ENCODE results near the gene ADAMTS5. TPM values are rescaled to one million over a fixed set of nuclear protein-coding genes. Genes with fewer than 3 reads are reported as not detected.

Gene ADAMTS5
- polyA plus RNA-seq, 1 donor (not counting 4 experiments of a cell fraction or from before 2014, with no cell fraction given): 0.01 TPM

- no peak overlapping the region for H3K27ac ChIP-seq (ENCODE audit: control insufficient read depth, insufficient read depth, low read length)
- H3K79me2 ChIP-seq (ENCODE audit: control insufficient read depth, insufficient read depth, low read length): no peaks in the 10 kb centered on the region
- no peak overlapping the region for H2AFZ ChIP-seq (ENCODE audit: control insufficient read depth, low read length)
- H3K36me3 ChIP-seq (ENCODE audit: control insufficient read depth in 2 of 2, extremely low read depth in 1 of 2, insufficient read depth in 2 of 2, low read length in 2 of 2): no peaks in the 10 kb centered on the region
- H3K4me2 ChIP-seq (ENCODE audit: control insufficient read depth, extremely low read depth, insufficient read depth, low read depth, low read length): no peak overlapping the region
- no peaks in the 10 kb centered on the region for H3K27me3 ChIP-seq (ENCODE audit: control insufficient read depth, extremely low read depth, insufficient read depth, low read length)
- H3K4me1 ChIP-seq (ENCODE audit: control insufficient read depth, extremely low read depth, insufficient read depth, low read length): no peaks in the 10 kb centered on the region
- no peaks in the 10 kb centered on the region for H3K9me1 ChIP-seq (ENCODE audit: control insufficient read depth, extremely low read depth, insufficient read depth, low read length)
- TF ChIP-seq CTCF (optimal IDR thresholded peaks at IDR 0.05 in 1 of 3, IDR thresholded peaks at IDR 0.05 in 1 of 3, conservative IDR thresholded peaks at IDR 0.05 in 1 of 3; ENCODE audit: extremely low read depth in 1 of 3, insufficient read depth in 2 of 3, low read length in 3 of 3) (no peak), EZH2 (IDR thresholded peaks at IDR 0.05; ENCODE audit: low read length) (no peak)
- no peaks in the 10 kb centered on the region for H3K9me3 ChIP-seq (ENCODE audit: control insufficient read depth, low read depth, low read length)
- H3K9ac ChIP-seq (ENCODE audit: control insufficient read depth, extremely low read depth, insufficient read depth, low read length): no peak overlapping the region
- dilution Hi-C loops (cut with MboI; ENCODE audit: extremely low pct_ligation_motif_present, low sequenced_read_pairs): no loop called here
- DNase-seq (ENCODE audit: low read depth, low spot score): no peak
- H4K20me1 ChIP-seq (ENCODE audit: control insufficient read depth, extremely low read depth, insufficient read depth, low read length): no peaks in the 10 kb centered on the region
- H3K4me3 ChIP-seq (ENCODE audit: control insufficient read depth in 2 of 3, extremely low read depth in 1 of 3, insufficient read depth in 2 of 3, low read depth in 1 of 3, low read length in 3 of 3): no peak overlapping the region
- FAIRE-seq: no peak
Observed at GRCh38 chr21:26935977-26936376, 30.9 kb downstream of the ADAMTS5 start.

GRCh38 chr21:26934383-26934782 lies 32.5 kb downstream of the ADAMTS5 start:
- TF ChIP-seq CTCF (optimal IDR thresholded peaks at IDR 0.05 in 1 of 3, IDR thresholded peaks at IDR 0.05 in 1 of 3, conservative IDR thresholded peaks at IDR 0.05 in 1 of 3; ENCODE audit: extremely low read depth in 1 of 3, insufficient read depth in 2 of 3, low read length in 3 of 3): no peak
- no peak for TF ChIP-seq EZH2 (IDR thresholded peaks at IDR 0.05; ENCODE audit: low read length)
- no peak for DNase-seq (ENCODE audit: low read depth, low spot score)
- Histone ChIP-seq H3K4me3 (ENCODE audit: control insufficient read depth in 2 of 3, extremely low read depth in 1 of 3, insufficient read depth in 2 of 3, low read depth in 1 of 3, low read length in 3 of 3) (no peak overlapping the region), H3K9me1 (ENCODE audit: control insufficient read depth, extremely low read depth, insufficient read depth, low read length) (no peaks in the 10 kb centered on the region), H3K4me1 (ENCODE audit: control insufficient read depth, extremely low read depth, insufficient read depth, low read length) (no peaks in the 10 kb centered on the region), H3K27ac (ENCODE audit: control insufficient read depth, insufficient read depth, low read length) (no peak overlapping the region), H3K36me3 (ENCODE audit: control insufficient read depth in 2 of 2, extremely low read depth in 1 of 2, insufficient read depth in 2 of 2, low read length in 2 of 2) (no peaks in the 10 kb centered on the region), H3K4me2 (ENCODE audit: control insufficient read depth, extremely low read depth, insufficient read depth, low read depth, low read length) (no peak overlapping the region), H2AFZ (ENCODE audit: control insufficient read depth, low read length) (no peak overlapping the region), H3K9ac (ENCODE audit: control insufficient read depth, extremely low read depth, insufficient read depth, low read length) (no peak overlapping the region), H3K79me2 (ENCODE audit: control insufficient read depth, insufficient read depth, low read length) (no peaks in the 10 kb centered on the region), H4K20me1 (ENCODE audit: control insufficient read depth, extremely low read depth, insufficient read depth, low read length) (no peaks in the 10 kb centered on the region), H3K27me3 (ENCODE audit: control insufficient read depth, extremely low read depth, insufficient read depth, low read length) (no peaks in the 10 kb centered on the region), H3K9me3 (ENCODE audit: control insufficient read depth, low read depth, low read length) (no peaks in the 10 kb centered on the region)
- dilution Hi-C loops (cut with MboI; ENCODE audit: extremely low pct_ligation_motif_present, low sequenced_read_pairs): no loop called here
- no peak for FAIRE-seq

Data from keratinocyte (primary cell).